PC-3 (cell line): ENCODE measurements around the gene GSTCD. TPM values are rescaled to one million over a fixed set of nuclear protein-coding genes. Genes with fewer than 3 reads are reported as not detected.
"Not testable (repeated sequence)": the region's sequence is repeated elsewhere in the genome, so short reads cannot be mapped to it uniquely, and the experiment has no call there.

Experiments used
- ATAC-seq: fragments of 200-7000 bp; cut with Tn5 transposase; 2 replicates; pipeline ENCODE4 v1.9.1; 2020; ENCODE audit warnings: mild to moderate bottlenecking, moderate library complexity
- BruUV-seq: library from RNA; stranded (reverse); fragments of 400-500 nt; replicated peaks from 2 replicates; lab custom pipeline; 2021; lab: Mats Ljungman, UMichigan
- CTCF ChIA-PET: fragments of 300-600 bp; sonication (Branson Sonifier 250); formaldehyde crosslinking; loops from one replicate; lab custom pipeline; 2022; ENCODE audit warnings: antibody characterized with exemption; lab: Charles Lee
- POLR2A ChIA-PET: fragments of 300-600 bp; sonication (Branson Sonifier 250); formaldehyde crosslinking; loops from one replicate; lab custom pipeline; 2022; ENCODE audit warnings: antibody characterized with exemption; ENCODE audit not compliant: unreplicated experiment; lab: Charles Lee
- DNase-seq: peaks from one replicate; pipeline ENCODE4 v3.0.0-alpha.2; 2015
- H2AFZ ChIP-seq: fragments of 300-600 bp; sonication (generic); 2 replicates; pipeline ENCODE4 v1.6.0; 2016; ENCODE audit warnings: antibody characterized with exemption, low read length
- H3F3A ChIP-seq: fragments of 300-600 bp; sonication (generic); one replicate; pipeline ENCODE4 v1.6.0; 2017; ENCODE audit warnings: antibody characterized with exemption, low read length, control low read depth, mild to moderate bottlenecking; ENCODE audit not compliant: unreplicated experiment
- H3K27ac ChIP-seq: fragments of 300-600 bp; sonication (generic); 2 replicates; pipeline ENCODE4 v1.5.1; 2016; ENCODE audit warnings: mild to moderate bottlenecking, low read length
- H3K27me3 ChIP-seq: fragments of 300-600 bp; sonication (generic); 2 replicates; pipeline ENCODE4 v1.6.1; 2016; ENCODE audit warnings: low read length, mixed read lengths
- H3K36me3 ChIP-seq: fragments of 300-600 bp; sonication (generic); 2 replicates; pipeline ENCODE4 v1.6.1; 2016; ENCODE audit warnings: low read depth, mixed run types, low read length, mixed read lengths
- H3K4me1 ChIP-seq: fragments of 300-600 bp; sonication (generic); 2 replicates; pipeline ENCODE4 v1.5.1; 2016; ENCODE audit warnings: low read length; ENCODE audit not compliant: insufficient read depth
- H3K4me2 ChIP-seq: fragments of 300-600 bp; sonication (generic); 2 replicates; pipeline ENCODE4 v1.6.0; 2016; ENCODE audit warnings: low read length
- H3K4me3 ChIP-seq: fragments of 300-600 bp; sonication (generic); 2 replicates; pipeline ENCODE4 v1.5.1; 2016; ENCODE audit warnings: mild to moderate bottlenecking, low read length, mixed read lengths
- H3K79me2 ChIP-seq: fragments of 300-600 bp; sonication (generic); 2 replicates; pipeline ENCODE4 v1.6.1; 2017; ENCODE audit warnings: low read length, mixed read lengths
- H3K9ac ChIP-seq: fragments of 300-600 bp; sonication (generic); 2 replicates; pipeline ENCODE4 v1.6.0; 2016; ENCODE audit warnings: mild to moderate bottlenecking, low read length
- H3K9me2 ChIP-seq: fragments of 300-600 bp; sonication (generic); replicated peaks from 2 replicates; pipeline ENCODE4 v1.6.1; 2016; ENCODE audit warnings: mixed run types, low read length, mixed read lengths
- H3K9me3 ChIP-seq: fragments of 300-600 bp; sonication (generic); 2 replicates; pipeline ENCODE4 v1.6.1; 2016; ENCODE audit warnings: low read length, mixed read lengths
- H4K20me1 ChIP-seq: fragments of 300-600 bp; sonication (generic); 2 replicates; pipeline ENCODE4 v1.6.1; 2016; ENCODE audit warnings: low read length, mixed read lengths
- CTCF ChIP-seq: fragments of 300-600 bp; sonication (generic); conservative IDR thresholded peaks from 2 replicates; pipeline ENCODE4 v1.5.1; 2017; ENCODE audit warnings: antibody characterized with exemption, low read depth, mild to moderate bottlenecking, low read length
- EZH2 ChIP-seq: fragments of 300-600 bp; sonication (generic); IDR thresholded peaks from one replicate; pipeline ENCODE4 v1.6.1; 2017; ENCODE audit warnings: antibody characterized with exemption, mild to moderate bottlenecking, low read length; ENCODE audit not compliant: unreplicated experiment
- EZH2phosphoT487 ChIP-seq: fragments of 300-600 bp; sonication (generic); IDR thresholded peaks from 2 replicates; pipeline ENCODE4 v1.6.1; 2018; ENCODE audit warnings: mild to moderate bottlenecking, antibody characterized with exemption, low read length, borderline replicate concordance
- intact Hi-C: fragments of 100-400 bp; cut with micrococcal nuclease; formaldehyde crosslinking; loops from 2 replicates; pipeline ENCODE4 v1.9.0; 2023
- total RNA-seq: library from RNA; depleted of rRNA; stranded (reverse); fragments of >200 nt; gene quantifications from 2 replicates; pipeline ENCODE4 v1.2.3, GENCODE V29; 2014

GSTCD gene
- total RNA-seq, 1 experiment from 2014 or later: 12.1 TPM

GRCh38 chr4:105848359-105848758 is 139.8 kb downstream of the GSTCD start:
- H3K79me2 ChIP-seq, H3K9ac ChIP-seq, DNase-seq, H3K4me2 ChIP-seq, H3K9me2 ChIP-seq, BruUV-seq, intact Hi-C loops, H3K27ac ChIP-seq, H2AFZ ChIP-seq, H3F3A ChIP-seq, H4K20me1 ChIP-seq, H3K27me3 ChIP-seq, H3K4me3 ChIP-seq, CTCF ChIA-PET, ATAC-seq, POLR2A ChIA-PET, H3K9me3 ChIP-seq, H3K36me3 ChIP-seq: not testable (repeated sequence)
- H3K4me1 ChIP-seq: peaks cover 12% of the 10 kb centered on the region; the same call in 1 of the 2 replicates

GRCh38 chr4:105851196-105851595 is 142.6 kb downstream of the GSTCD start:
- peaks cover 5% of the 10 kb centered on the region; the same call in 1 of the 2 replicates for H3K4me1 ChIP-seq
- H3K4me2 ChIP-seq: no peak overlapping the region
- no peak overlapping the region for H2AFZ ChIP-seq
- H3K79me2 ChIP-seq: no peaks in the 10 kb centered on the region
- no peaks in the 10 kb centered on the region for H3K36me3 ChIP-seq
- no peaks in the 10 kb centered on the region for H4K20me1 ChIP-seq
- no peaks in the 10 kb centered on the region for H3K9me2 ChIP-seq
- no peak overlapping the region for H3K27ac ChIP-seq
- H3K9ac ChIP-seq: no peak overlapping the region
- no peaks in the 10 kb centered on the region for H3K9me3 ChIP-seq
- ChIA-PET CTCF (no interaction called here), POLR2A (no interaction called here)
- no TSS peak for BruUV-seq
- TF ChIP-seq CTCF (no peak), EZH2 (no peak), EZH2phosphoT487 (no peak)
- ATAC-seq (no peak), DNase-seq (no peak)
- no peaks in the 10 kb centered on the region for H3F3A ChIP-seq
- H3K27me3 ChIP-seq: no peaks in the 10 kb centered on the region
- H3K4me3 ChIP-seq: no peak overlapping the region
- intact Hi-C loops: no loop called here

DNA sequence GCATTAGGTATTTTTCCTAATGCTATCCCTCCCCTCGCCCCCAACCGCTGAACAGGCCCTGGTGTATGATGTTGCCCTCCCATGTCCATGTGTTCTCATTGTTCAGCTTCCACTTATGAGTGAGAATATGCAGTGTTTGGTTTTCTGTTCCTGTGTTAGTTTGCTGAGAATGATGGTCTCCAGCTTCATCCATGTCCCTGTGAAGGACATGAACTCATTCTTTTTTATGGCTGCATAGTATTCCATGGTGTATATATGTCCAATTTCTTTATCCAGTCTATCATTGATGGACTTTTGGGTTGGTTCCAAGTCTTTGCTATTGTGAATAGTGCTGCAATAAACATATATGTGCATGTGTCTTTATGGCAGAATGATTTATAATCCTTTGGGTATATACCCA is 143.6 kb downstream of the GSTCD start:
- H3K9me2 ChIP-seq, H3K4me2 ChIP-seq, DNase-seq, H3K36me3 ChIP-seq, H3K79me2 ChIP-seq, H3K27ac ChIP-seq, H2AFZ ChIP-seq, H3K9me3 ChIP-seq, H3F3A ChIP-seq, H3K9ac ChIP-seq, intact Hi-C loops, H3K4me3 ChIP-seq, CTCF ChIA-PET, H3K27me3 ChIP-seq, ATAC-seq, H4K20me1 ChIP-seq, POLR2A ChIA-PET, H3K4me1 ChIP-seq, BruUV-seq: not testable (repeated sequence)

DNA sequence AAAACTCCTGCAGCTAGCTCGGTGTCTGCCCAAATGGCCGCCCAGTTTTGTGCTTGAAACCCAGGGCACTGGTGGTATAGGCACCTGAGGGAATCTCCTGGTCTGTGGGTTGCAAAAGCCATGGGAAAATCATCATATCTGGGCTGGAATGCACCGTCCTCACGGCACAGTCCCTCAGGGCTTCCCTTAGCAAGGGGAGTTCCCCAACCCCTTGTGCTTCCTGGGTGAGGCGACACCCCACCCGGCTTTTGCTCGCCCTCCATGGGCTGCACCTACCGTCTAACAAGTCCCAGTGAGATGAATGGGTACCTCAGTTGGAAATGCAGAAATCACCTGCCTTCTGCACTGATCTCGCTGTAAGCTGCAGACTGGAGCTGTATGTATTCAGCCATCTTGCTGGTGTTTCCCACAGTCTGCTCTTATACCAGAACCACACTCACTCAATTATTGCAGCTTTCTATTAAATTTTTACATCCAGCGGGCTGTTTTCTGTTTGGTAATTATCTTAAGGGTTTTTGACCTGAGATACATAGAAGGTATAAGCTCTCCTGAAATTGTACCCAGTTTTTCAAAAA is 150.0 kb downstream of the GSTCD start:
- peak; percentile 39 for ATAC-seq
- no peak for DNase-seq
- no TSS peak for BruUV-seq
- Histone ChIP-seq H3F3A (no peaks in the 10 kb centered on the region), H3K9me3 (no peaks in the 10 kb centered on the region), H3K27me3 (no peaks in the 10 kb centered on the region), H4K20me1 (no peaks in the 10 kb centered on the region), H3K79me2 (no peaks in the 10 kb centered on the region), H3K36me3 (no peaks in the 10 kb centered on the region), H3K4me1 (peaks cover 15% of the 10 kb centered on the region), H2AFZ (no peak overlapping the region), H3K9me2 (no peaks in the 10 kb centered on the region), H3K9ac (no peak overlapping the region), H3K27ac (peak overlapping the region; percentile 68), H3K4me3 (no peak overlapping the region), H3K4me2 (peak overlapping the region; percentile 5; the same call in 1 of the 2 replicates)
- TF ChIP-seq CTCF (no peak), EZH2phosphoT487 (no peak), EZH2 (no peak)
- POLR2A ChIA-PET: no interaction called here
- CTCF ChIA-PET: no interaction called here
- intact Hi-C loops: no loop called here
